LNCaP clone FGC (cell line): ENCODE results near the gene CNNM1.

ENCODE experiments used
- DNase-seq: peaks from one replicate; pipeline ENCODE4 v3.0.0-alpha.2; 2011; ENCODE audit warnings: low read depth
- H3K4me3 ChIP-seq: 2 replicates; pipeline ENCODE4 v1.5.1; 2011; ENCODE audit warnings: mild to moderate bottlenecking, low read depth, low read length, control low read depth
- TF ChIP-seq, protein P1 (sequence below): IDR thresholded peaks from 2 replicates; pipeline ENCODE4 v1.5.1; 2012; ENCODE audit warnings: mild to moderate bottlenecking; ENCODE audit not compliant: control insufficient read depth, insufficient read depth; ENCODE audit errors: extremely low read depth

The CNNM1 gene

DNA sequence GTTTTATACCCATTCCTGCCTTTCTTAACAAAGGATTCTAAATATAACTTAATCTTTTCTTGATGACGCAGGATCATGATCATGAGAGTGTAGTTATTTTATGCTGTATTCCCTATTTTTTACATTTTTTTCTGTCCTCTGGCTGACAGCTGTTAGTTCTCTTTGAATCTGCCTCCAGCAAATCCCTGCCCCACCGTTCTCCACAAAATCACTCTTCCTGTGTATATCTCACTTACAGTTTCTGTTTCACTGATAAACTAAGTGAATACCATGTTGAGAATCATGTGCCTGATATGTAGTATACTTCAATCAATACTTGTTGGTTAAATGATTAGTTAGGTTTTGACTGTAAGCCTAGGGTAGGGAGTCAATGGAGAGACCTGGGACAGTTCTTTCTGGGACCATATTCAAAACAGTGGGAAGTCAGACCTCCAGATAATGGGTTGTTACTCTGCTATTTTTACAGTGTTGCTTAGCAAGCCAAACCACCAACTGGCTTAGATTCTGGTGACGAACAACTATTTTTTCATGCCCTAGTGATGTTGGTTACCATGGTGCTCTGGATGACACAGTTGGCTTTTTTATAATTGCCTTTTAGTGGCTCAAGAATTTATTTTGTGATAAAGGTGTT lies 12.8 kb downstream of the CNNM1 start:
- H3K4me3 ChIP-seq: no peak overlapping the region
- TF ChIP-seq, protein P1, sequence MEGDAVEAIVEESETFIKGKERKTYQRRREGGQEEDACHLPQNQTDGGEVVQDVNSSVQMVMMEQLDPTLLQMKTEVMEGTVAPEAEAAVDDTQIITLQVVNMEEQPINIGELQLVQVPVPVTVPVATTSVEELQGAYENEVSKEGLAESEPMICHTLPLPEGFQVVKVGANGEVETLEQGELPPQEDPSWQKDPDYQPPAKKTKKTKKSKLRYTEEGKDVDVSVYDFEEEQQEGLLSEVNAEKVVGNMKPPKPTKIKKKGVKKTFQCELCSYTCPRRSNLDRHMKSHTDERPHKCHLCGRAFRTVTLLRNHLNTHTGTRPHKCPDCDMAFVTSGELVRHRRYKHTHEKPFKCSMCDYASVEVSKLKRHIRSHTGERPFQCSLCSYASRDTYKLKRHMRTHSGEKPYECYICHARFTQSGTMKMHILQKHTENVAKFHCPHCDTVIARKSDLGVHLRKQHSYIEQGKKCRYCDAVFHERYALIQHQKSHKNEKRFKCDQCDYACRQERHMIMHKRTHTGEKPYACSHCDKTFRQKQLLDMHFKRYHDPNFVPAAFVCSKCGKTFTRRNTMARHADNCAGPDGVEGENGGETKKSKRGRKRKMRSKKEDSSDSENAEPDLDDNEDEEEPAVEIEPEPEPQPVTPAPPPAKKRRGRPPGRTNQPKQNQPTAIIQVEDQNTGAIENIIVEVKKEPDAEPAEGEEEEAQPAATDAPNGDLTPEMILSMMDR: no peak
- no peak for DNase-seq

DNA sequence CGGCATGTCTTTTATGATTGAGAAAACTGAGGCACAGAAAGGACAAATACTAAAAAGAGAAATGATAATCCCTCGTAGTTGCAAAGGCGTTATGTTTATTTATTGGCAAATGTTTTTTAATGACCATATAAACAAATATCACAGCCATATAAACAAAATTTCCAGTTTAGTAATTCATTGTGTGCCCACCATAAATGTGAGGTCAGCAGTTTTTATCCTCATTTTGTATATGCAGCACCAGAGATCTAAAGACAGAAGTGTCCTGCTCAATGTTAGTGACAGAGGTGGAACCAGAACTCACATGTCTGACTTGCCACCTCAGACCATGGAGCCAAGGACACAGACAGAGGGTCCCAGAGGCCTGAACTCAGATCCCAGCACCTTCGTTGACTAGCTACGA lies 14.1 kb downstream of the CNNM1 start:
- no peak overlapping the region for H3K4me3 ChIP-seq
- TF ChIP-seq, protein P1: no peak
- DNase-seq: no peak

GRCh38 chr10:99344715-99345114 lies 15.6 kb downstream of the CNNM1 start:
- H3K4me3 ChIP-seq: no peak overlapping the region
- TF ChIP-seq, protein P1: no peak
- no peak for DNase-seq

DNA sequence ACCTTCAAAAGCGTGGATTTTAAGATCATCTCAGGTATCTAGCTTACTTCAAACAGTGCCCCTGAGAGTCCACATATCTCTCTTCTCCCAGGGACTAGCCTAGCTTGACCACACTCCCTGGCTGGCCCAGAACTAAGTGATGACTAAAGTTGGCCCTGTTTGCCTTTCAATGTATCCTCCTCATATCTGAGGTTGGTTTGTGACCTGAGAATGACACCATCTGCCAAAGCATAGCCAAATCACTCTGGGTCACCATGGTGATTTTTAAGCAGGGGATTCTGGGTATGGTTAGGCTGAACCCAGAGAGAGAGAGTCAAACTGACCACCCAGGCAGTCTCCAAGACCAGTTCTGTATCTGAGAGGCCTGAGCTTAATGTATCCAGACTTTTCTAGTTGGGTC lies 16.2 kb downstream of the CNNM1 start:
- H3K4me3 ChIP-seq: no peak overlapping the region
- TF ChIP-seq, protein P1: no peak
- no peak for DNase-seq

- H3K4me3 ChIP-seq: no peak overlapping the region
- DNase-seq: no peak
- TF ChIP-seq, protein P1: no peak
These were observed 17.1 kb downstream of the CNNM1 start for GRCh38 chr10:99346247-99346646.

GRCh38 chr10:99347672-99348071 lies 18.5 kb downstream of the CNNM1 start:
- H3K4me3 ChIP-seq: no peak overlapping the region
- DNase-seq: no peak
- TF ChIP-seq, protein P1: no peak

DNA sequence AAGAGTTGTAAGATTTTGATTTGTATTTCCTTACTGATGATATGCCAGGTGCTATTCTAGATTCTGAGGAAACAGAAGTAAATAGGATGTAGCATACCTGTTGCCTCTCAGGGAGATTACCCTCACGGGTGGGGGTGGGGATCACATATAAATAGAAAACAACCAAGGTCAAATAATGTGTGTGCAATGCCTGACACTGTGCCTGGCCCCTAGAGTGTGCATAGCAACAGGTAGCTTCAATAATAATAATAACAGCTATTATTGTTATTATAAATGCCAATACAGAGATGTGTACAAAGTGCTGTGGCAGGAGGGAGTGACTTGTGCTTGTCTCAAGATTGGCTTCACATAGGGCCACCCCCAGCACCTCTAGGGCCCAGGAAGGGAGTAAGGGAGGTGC lies 24.0 kb downstream of the CNNM1 start:
- no peak overlapping the region for H3K4me3 ChIP-seq
- TF ChIP-seq, protein P1: no peak
- DNase-seq: no peak
